Measurements from ENCODE around the gene SLC6A12.

The SLC6A12 gene

GRCh38 chr12:180445-180844 is 33.5 kb downstream of the SLC6A12 start:
- H3K27me3 ChIP-seq = no peaks in the 10 kb centered on the region
- no peaks in the 10 kb centered on the region for H3K9me3 ChIP-seq (replicated peaks in 1 of 11)
- H3K36me3 ChIP-seq = no peaks in the 10 kb centered on the region
- no peak overlapping the region for H3K9ac ChIP-seq
- TF ChIP-seq Cebpa-rat (IDR thresholded peaks at IDR 0.05) = no peak
- peak overlapping the region in 9 of 11 experiments; percentile 6 to 72 (median 41); a peak in 14 of 22 replicates for H3K4me2 ChIP-seq
- H4K20me1 ChIP-seq = no peaks in the 10 kb centered on the region; a peak in 2 of 22 replicates
- no peak overlapping the region for H3K27ac ChIP-seq
- peaks cover 24 to 57% (median 34%) of the 10 kb centered on the region in 10 experiments for H3K4me1 ChIP-seq
- H3K4me3 ChIP-seq = no peak overlapping the region

- no peak overlapping the region for H3K27ac ChIP-seq
- no peak for TF ChIP-seq Cebpa-rat (IDR thresholded peaks at IDR 0.05)
- H3K4me2 ChIP-seq = peak overlapping the region in 4 of 11 experiments; percentile 42 to 72 (median 58); a peak in 7 of 22 replicates
- no peaks in the 10 kb centered on the region for H3K36me3 ChIP-seq
- no peaks in the 10 kb centered on the region for H3K9me3 ChIP-seq (replicated peaks in 1 of 11)
- no peaks in the 10 kb centered on the region for H3K27me3 ChIP-seq
- no peak overlapping the region for H3K4me3 ChIP-seq
- H3K9ac ChIP-seq = no peak overlapping the region
- H4K20me1 ChIP-seq = no peaks in the 10 kb centered on the region; a peak in 2 of 22 replicates
- H3K4me1 ChIP-seq = peaks cover 26 to 55% (median 34%) of the 10 kb centered on the region in 10 experiments
Measured at GRCh38 chr12:179885-180284, 34.1 kb downstream of the SLC6A12 start.

GRCh38 chr12:179131-179884 is 34.6 kb downstream of the SLC6A12 start:
- Histone ChIP-seq H4K20me1 (no peaks in the 10 kb centered on the region; a peak in 2 of 22 replicates), H3K27ac (no peak overlapping the region), H3K36me3 (no peaks in the 10 kb centered on the region), H3K27me3 (no peaks in the 10 kb centered on the region), H3K4me1 (peaks cover 27 to 51% (median 34%) of the 10 kb centered on the region in 10 experiments), H3K4me2 (peak overlapping the region in 2 of 11 experiments; percentile 70 to 72; a peak in 3 of 22 replicates), H3K9me3 (replicated peaks in 1 of 11) (no peaks in the 10 kb centered on the region), H3K9ac (no peak overlapping the region), H3K4me3 (no peak overlapping the region)
- TF ChIP-seq Cebpa-rat (IDR thresholded peaks at IDR 0.05) = no peak

- Histone ChIP-seq H3K4me1 (peaks cover 32 to 54% (median 39%) of the 10 kb centered on the region in 10 experiments), H3K4me3 (no peak overlapping the region), H3K9me3 (replicated peaks in 1 of 11) (no peaks in the 10 kb centered on the region), H3K4me2 (no peak overlapping the region), H3K9ac (no peak overlapping the region), H3K27me3 (no peaks in the 10 kb centered on the region), H4K20me1 (no peaks in the 10 kb centered on the region; a peak in 2 of 22 replicates), H3K27ac (no peak overlapping the region), H3K36me3 (no peaks in the 10 kb centered on the region)
- no peak for TF ChIP-seq Cebpa-rat (IDR thresholded peaks at IDR 0.05)
Measured at GRCh38 chr12:178829-179109, 35.2 kb downstream of the SLC6A12 start.

DNA sequence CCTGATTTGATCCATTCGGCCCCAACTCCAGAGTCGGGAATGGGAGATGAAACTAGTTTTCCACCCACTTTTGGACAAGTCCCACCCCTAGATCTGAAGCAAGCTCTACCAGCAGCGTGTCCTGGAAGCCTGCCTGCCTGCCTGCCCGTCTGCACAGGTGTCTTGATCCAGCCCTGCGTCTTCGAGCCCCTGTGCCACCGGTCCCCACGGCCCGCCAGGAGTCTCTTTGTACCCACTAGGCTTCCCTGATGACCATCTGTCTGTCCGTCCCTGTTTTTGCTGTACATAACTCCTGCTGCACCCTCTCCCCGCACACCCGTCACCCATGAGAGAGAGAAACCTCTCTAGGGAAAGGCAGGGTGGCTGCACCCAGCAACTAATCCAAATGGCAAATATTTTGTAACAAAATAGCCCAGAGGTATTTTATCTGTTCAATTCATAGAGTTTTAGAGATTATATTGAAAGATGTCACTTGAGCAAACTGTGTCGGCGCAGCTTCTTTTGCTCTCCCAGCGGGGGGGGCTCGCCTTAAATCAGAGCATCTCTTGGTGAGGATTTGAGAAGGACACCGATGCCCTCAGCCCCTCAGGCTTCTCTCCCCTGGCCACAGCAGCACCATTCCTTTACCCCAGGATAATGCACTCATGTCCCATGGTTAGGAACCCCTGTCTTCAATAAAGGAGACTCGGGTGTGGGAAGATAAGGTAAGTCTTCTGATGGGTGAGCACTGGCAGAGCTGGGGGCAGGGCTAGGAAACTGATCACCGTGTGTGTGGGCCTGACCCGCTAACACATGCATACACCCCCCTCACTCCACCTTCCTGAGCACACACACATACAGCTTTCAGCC is 35.8 kb downstream of the SLC6A12 start:
- no peak for TF ChIP-seq Cebpa-rat (IDR thresholded peaks at IDR 0.05)
- H4K20me1 ChIP-seq = no peaks in the 10 kb centered on the region; a peak in 2 of 22 replicates
- H3K9ac ChIP-seq = no peak overlapping the region; a peak in 1 of 22 replicates
- H3K9me3 ChIP-seq (replicated peaks in 1 of 11) = no peaks in the 10 kb centered on the region
- no peaks in the 10 kb centered on the region for H3K36me3 ChIP-seq
- no peak overlapping the region for H3K4me2 ChIP-seq
- no peaks in the 10 kb centered on the region for H3K27me3 ChIP-seq
- H3K27ac ChIP-seq = no peak overlapping the region
- H3K4me3 ChIP-seq = no peak overlapping the region
- H3K4me1 ChIP-seq = peaks cover 38 to 59% (median 45%) of the 10 kb centered on the region in 10 experiments

DNA sequence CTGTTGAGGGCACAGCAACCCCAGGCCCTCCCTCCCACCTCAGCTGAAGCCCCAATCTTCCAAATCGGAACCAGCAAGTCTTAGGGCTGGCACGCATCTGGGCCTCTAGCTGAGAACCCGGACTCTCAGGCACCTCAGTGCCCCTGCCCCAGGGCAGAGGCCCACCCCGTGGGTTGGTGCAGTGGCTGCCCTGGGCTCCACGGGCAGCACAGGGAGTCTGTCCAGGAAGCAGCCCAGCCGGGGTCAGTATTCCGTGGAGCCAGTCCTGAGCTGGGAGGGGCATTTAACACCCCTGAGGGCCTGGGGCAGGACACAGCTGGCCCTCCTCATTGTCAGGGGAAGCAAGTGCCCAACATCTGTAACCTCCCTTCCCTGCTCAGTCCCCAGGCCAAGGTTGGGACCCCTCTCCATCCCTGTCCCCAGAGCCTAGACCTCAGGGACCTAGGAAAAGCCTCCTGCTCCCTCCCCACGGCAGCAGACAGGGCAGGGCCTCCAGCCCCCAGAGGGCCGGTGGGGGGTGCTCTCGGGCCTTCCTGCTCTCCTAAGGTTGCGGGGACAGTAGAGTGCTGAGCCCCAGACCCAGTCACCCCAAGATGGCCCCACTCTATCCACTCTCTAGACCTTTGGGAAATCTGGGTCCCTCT is 36.5 kb downstream of the SLC6A12 start:
- Histone ChIP-seq H3K27me3 (no peaks in the 10 kb centered on the region), H4K20me1 (no peaks in the 10 kb centered on the region; a peak in 2 of 22 replicates), H3K4me3 (no peak overlapping the region), H3K36me3 (no peaks in the 10 kb centered on the region), H3K4me2 (peak overlapping the region in 6 of 11 experiments; percentile 66 to 79 (median 73); a peak in 13 of 22 replicates), H3K27ac (peak overlapping the region in 3 of 11 experiments; percentile 14 to 26 (median 22); a peak in 4 of 22 replicates), H3K9me3 (replicated peaks in 1 of 11) (no peaks in the 10 kb centered on the region), H3K9ac (peak overlapping the region in 1 of 11 experiments; percentile 15; a peak in 1 of 22 replicates), H3K4me1 (peaks cover 45 to 62% (median 52%) of the 10 kb centered on the region in 10 experiments)
- TF ChIP-seq Cebpa-rat (IDR thresholded peaks at IDR 0.05) = no peak

- H3K36me3 ChIP-seq = no peaks in the 10 kb centered on the region
- H3K4me1 ChIP-seq = peaks cover 48 to 62% (median 53%) of the 10 kb centered on the region in 10 experiments
- no peaks in the 10 kb centered on the region for H3K9me3 ChIP-seq (replicated peaks in 1 of 11)
- no peak for TF ChIP-seq Cebpa-rat (IDR thresholded peaks at IDR 0.05)
- peak overlapping the region in 1 of 11 experiments; percentile 15; a peak in 3 of 22 replicates for H3K9ac ChIP-seq
- H3K4me3 ChIP-seq = no peak overlapping the region
- H3K27me3 ChIP-seq = no peaks in the 10 kb centered on the region
- peak overlapping the region; percentile 44 to 79 (median 67) for H3K4me2 ChIP-seq
- peak overlapping the region in 3 of 11 experiments; percentile 14 to 29 (median 22); a peak in 4 of 22 replicates for H3K27ac ChIP-seq
- H4K20me1 ChIP-seq = no peaks in the 10 kb centered on the region; a peak in 2 of 22 replicates
Measured at GRCh38 chr12:176321-177181, 37.4 kb downstream of the SLC6A12 start.

GRCh38 chr12:175759-176158 is 38.2 kb downstream of the SLC6A12 start:
- TF ChIP-seq Cebpa-rat (IDR thresholded peaks at IDR 0.05) = no peak
- Histone ChIP-seq H3K4me2 (peak overlapping the region in 10 of 11 experiments; percentile 44 to 79 (median 68); a peak in 19 of 22 replicates), H3K27me3 (no peaks in the 10 kb centered on the region), H3K4me1 (peaks cover 45 to 59% (median 50%) of the 10 kb centered on the region in 10 experiments), H3K4me3 (no peak overlapping the region), H3K36me3 (no peaks in the 10 kb centered on the region), H4K20me1 (no peaks in the 10 kb centered on the region; a peak in 2 of 22 replicates), H3K27ac (no peak overlapping the region), H3K9ac (no peak overlapping the region), H3K9me3 (replicated peaks in 1 of 11) (no peaks in the 10 kb centered on the region)
